ENCODE data around the gene PNLIPRP3.

The PNLIPRP3 gene

GRCh38 chr10:116510565-116510964 lies 82.9 kb downstream of the PNLIPRP3 start:
- no peak for DNase-seq (ENCODE audit: low spot score)

- DNase-seq (ENCODE audit: low spot score), result no peak
Measured at GRCh38 chr10:116511365-116511764, 83.7 kb downstream of the PNLIPRP3 start.

- peak; percentile 55 for DNase-seq (ENCODE audit: low spot score)
Measured at GRCh38 chr10:116521424-116522290, 94.0 kb downstream of the PNLIPRP3 start.

- DNase-seq (ENCODE audit: low spot score), result no peak
Measured at GRCh38 chr10:116522803-116523381, 95.2 kb downstream of the PNLIPRP3 start.

- DNase-seq (ENCODE audit: low spot score), result no peak
Measured at GRCh38 chr10:116524736-116525135, 97.1 kb downstream of the PNLIPRP3 start.

GRCh38 chr10:116526219-116526618 lies 98.6 kb downstream of the PNLIPRP3 start:
- DNase-seq (ENCODE audit: low spot score), result no peak
